GM18526 (cell line): Measurements from ENCODE around the gene ITPK1.

Source experiments
- POLR2A ChIP-seq: IDR thresholded peaks from 3 replicates; pipeline ENCODE4 v1.6.1; 2011; ENCODE audit not compliant: insufficient read length; ENCODE audit errors: extremely low read depth

The ITPK1 gene

DNA sequence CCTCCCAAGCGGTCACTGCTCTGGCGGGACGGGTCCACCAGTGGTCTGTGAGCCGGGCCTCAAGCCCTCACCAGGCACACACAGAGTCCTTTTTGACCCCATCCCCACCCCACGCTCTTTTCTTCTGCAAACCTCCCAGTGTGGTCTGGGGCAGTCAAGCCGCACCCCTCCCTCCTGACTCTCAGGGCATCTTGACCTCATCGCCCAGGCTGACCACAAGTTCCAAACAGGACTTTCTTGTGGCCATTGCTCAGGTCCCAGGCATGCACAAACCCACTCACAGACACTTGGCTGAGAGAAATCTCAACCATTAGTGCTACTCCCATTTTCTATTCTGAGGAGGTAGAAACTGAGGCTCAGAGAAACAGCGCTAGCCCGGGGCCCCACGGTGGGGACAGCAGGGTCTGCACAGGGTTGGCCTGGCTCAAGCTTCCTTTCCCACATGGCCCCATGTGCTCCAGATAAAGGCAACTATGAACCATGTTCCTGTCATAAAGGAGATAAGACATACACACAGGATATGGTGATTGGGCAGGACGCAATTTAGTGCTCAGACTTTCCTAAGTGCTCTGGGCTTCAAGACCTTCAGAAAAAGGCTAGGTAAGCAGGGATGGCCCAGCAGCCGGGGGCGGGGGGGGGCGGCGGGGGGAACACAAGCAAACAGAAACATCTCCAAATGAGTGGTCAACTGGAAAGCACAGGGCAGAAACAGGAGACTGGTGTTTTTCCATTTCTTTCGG lies 69.6 kb downstream of the ITPK1 start:
- no peak for TF ChIP-seq POLR2A

GRCh38 chr14:93045211-93045674 lies 70.5 kb downstream of the ITPK1 start:
- no peak for TF ChIP-seq POLR2A

DNA sequence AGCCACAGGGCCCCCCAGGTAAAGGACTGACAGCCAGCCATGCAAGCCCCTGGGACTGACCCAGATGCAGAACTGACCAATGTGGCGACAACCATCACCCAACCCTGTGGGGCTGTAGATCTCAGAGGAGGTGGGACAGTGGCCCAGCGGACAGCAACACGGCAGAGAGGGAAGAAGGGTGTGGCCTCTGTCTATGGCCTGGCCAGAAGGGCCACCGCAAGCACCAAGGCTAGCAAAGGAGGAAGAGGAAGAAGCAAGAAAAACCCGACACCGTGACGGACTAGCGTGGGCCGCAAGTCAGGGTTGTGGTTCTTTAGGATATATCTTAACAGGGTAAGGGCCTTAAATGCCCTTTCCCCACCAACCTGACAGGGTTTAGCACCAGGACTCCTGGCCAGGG lies 71.2 kb downstream of the ITPK1 start:
- no peak for TF ChIP-seq POLR2A

GRCh38 chr14:93044121-93044520 lies 71.6 kb downstream of the ITPK1 start:
- no peak for TF ChIP-seq POLR2A

DNA sequence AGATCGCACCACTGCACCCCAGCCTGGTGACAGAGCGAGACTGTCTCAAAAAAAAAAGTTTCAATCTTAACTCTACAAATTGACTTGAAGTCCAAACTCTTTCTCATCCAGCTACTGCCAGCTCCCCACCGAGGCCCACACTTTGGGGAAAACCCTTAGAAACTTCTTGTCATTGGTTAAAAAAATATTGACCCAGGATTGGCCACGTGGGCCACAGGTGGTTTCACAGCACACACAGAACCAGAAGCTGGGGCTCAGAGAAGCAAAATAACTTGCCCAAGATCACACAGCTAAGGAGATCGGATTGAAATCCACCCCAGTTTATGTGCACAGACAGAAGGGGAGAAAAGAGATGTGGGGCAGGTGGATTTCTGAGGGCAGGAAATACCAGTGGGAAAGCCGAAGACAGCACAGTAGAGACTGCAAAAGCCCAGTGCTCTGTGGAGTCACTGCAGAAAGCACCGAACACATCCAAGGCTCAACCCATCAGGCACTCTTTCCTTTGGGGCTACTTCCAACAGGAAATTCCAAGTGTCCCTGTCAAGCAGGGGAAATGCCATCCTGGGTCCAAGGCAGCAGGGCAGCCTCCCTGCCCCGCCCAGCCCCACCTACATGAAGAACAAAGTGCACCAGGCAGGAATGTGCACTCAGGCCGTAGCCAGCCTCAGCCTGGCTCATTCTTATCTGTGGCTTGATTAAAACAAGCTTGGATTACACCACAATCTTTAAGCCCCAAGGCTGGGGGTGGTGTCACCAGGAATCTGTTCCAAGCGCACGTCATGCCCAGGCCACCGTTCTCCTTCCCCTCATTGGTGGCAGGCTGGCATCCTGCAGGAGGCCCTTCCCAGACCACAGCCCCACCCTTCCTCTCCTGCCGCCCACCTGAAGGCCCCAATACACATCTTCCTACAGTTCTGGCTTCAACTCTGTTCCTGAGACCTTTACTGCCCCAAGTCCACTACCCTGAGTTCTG lies 72.5 kb downstream of the ITPK1 start:
- TF ChIP-seq POLR2A, result no peak

- TF ChIP-seq POLR2A, result no peak
These were observed 73.9 kb downstream of the ITPK1 start for GRCh38 chr14:93041830-93042229.

GRCh38 chr14:93040982-93041381 lies 74.7 kb downstream of the ITPK1 start:
- no peak for TF ChIP-seq POLR2A

DNA sequence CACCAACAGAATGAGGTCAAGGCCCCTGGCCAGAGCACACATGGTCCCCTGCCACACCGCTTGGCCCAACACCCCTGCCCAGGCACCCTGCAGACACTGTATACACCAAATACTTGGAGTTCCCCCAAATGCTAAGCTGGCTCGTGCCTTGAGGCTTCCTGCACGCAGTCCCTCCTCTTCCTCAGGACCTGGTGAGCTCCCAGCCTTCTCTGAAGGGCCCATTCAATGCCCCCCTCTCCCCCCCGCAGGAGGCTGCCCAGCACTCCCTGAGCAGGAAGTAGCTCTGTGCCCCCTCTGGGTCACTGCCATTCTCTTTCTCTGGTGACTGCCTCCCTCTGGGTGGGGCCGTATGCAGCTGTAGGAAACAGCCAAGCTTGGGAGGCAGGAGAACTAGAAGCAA lies 75.3 kb downstream of the ITPK1 start:
- no peak for TF ChIP-seq POLR2A

DNA sequence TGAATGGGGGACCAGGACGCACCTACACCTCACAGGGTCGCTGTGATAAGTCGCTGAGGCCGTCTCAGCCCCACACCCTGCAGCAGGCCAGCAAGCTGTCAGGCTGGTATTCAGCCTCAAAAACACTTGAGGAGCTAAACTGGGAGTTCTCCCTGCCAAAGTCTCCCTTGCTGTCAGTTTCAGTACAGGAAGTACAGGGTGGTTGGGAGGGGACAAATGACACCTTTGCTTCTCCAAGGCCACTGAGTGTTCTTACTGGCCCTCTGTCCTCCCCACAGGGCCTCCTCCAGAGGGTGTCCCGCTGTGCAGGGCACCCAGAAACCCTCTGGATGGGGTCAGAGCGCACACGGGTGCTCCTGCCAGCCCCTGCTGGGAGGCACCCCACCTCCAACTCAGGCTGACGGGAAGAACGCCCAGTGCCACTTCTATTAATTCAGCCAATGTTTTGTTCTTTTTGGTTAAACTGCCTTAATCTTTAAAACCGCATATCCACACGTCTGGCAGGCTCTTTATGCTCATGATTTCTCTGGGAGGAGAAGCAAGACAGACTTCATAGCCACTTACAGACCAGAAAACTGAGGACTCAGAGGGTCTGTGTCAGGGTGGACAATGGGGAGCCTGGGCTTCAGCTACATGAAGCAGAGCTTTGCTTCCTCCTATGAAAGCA lies 75.9 kb downstream of the ITPK1 start:
- TF ChIP-seq POLR2A, result no peak

DNA sequence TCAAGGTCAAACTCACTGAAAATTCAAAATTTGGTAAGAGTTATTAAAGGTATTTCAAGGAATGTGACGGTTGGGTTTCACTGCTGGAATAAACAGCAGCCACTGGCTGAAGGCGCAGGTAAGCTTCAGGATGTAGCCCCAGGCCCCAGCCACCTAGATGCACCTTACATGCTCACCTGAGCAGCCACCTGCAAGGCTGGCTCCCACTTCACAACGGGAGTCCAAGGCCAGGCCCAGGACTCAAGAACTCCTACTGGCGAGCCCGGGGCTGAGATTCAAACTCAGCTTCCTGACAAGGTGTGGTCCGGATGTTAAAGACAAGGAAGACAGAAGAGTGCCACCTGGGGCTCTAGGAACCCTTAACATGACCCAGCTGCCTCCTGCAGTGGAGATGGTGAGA lies 78.4 kb downstream of the ITPK1 start:
- no peak for TF ChIP-seq POLR2A

DNA sequence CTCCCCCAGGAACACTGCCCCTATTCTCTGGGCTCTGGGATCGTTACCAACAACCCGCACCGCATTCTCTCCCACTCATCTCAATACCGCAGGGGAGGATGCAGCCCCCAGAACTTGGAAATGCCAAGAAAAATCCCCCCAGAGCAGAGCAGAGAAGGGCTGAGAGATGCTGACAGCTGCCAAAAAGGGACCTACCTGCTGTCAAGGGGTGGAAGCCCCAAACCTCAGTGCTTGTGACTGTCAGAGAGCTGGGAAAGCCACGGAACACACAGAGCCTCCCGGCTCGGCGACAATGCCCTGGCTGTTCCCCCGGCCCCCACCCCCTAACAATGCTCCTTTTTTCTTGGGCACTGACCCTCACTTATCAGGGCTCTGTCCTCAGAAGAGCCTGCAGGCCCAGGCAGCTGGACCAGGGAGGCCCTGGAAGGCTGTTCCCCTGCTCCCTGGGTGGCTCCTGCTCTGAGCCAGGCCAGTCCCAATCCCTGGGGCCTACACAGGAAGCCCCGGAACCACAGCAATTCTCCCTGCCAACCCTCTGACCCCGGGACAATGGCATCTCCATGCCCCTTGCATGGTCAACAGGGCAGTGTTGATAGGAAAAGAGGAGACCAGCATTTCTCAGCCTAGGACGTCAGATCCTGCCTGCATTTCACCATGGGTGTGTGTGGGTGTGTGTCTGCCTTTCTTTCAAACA lies 78.9 kb downstream of the ITPK1 start:
- TF ChIP-seq POLR2A, result no peak

- no peak for TF ChIP-seq POLR2A
These were observed 79.6 kb downstream of the ITPK1 start for GRCh38 chr14:93035917-93036651.

DNA sequence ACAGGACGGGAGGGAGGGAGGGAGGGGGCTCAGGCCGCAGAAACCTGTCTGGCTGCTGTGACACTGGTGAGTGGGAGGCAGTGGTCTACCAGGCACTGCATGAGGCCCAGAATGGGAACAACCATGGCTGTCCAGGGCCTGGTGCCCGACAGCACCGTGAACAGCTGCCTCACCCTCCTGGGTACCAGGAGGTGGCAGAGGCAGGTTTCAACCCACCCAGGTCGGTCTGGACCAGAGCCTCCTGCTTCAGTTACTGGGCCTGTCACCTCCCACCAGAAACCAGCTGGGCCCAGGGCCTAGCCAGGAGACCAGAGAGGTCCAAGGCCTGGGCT lies 80.2 kb downstream of the ITPK1 start:
- no peak for TF ChIP-seq POLR2A

DNA sequence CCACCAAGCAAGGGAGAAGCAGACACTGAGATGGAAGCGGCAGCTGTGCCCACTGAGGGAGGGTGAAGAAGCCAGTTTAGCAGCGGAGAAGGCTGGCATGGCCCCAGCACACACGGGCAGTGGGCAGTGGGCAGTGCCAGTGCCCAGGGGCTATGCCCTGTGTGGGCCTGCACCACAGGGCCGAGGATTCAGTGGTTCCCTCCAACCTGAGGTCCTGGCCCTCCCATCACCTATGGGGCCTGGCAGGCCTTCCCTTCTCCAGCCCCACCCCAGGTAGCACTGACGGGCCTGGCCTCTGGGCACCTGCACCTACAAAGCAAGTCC lies 81.1 kb downstream of the ITPK1 start:
- no peak for TF ChIP-seq POLR2A
